Sigmoid colon (tissue), 7 donors: ENCODE data around the gene MYO18A. TPM values are rescaled to one million over a fixed set of nuclear protein-coding genes. Genes with fewer than 3 reads are reported as not detected.
"Not testable (repeated sequence)": the region's sequence is repeated elsewhere in the genome, so short reads cannot be mapped to it uniquely, and the experiment has no call there.

Experiments used
- DNase-seq: peaks from one replicate; pipeline ENCODE4 v3.0.0-alpha.2; 2019
- H3K27ac ChIP-seq, 4 donors: fragments of 200-600 bp; sonication (generic); one replicate each; pipeline ENCODE4 v1.5.1; 2016 to 2019; ENCODE audit warnings: mild to moderate bottlenecking in 1 of 4
- H3K27me3 ChIP-seq, 3 donors: fragments of 200-600 bp; sonication (generic); one replicate each; pipeline ENCODE4 v1.5.1; 2019; ENCODE audit warnings: mild to moderate bottlenecking in 1 of 3
- H3K36me3 ChIP-seq, 4 donors: fragments of 200-600 bp; sonication (generic); one replicate each; pipeline ENCODE4 v1.5.1; 2016 to 2019
- H3K4me1 ChIP-seq, 4 donors: fragments of 200-600 bp; sonication (generic); one replicate each; pipeline ENCODE4 v1.5.1; 2017 to 2019
- H3K4me3 ChIP-seq, 4 donors: fragments of 200-600 bp; sonication (generic); one replicate each; pipeline ENCODE4 v1.5.1; 2017 to 2019; ENCODE audit warnings: mild to moderate bottlenecking in 2 of 4, moderate library complexity in 1 of 4
- H3K9me3 ChIP-seq, 4 donors: fragments of 200-600 bp in 3 of 4; sonication (generic) in 3 of 4; one replicate each; pipeline versions ENCODE4 v1.5.1 to v1.6.1; 2013 to 2019
- CTCF ChIP-seq, 4 experiments: fragments of 450-650 bp in 3 of 4; fragments of 200-600 bp in 1 of 4; IDR thresholded peaks; one replicate each; pipeline ENCODE4 v1.5.1; 2016 to 2019; ENCODE audit warnings: antibody characterized with exemption in 4 of 4, mild to moderate bottlenecking in 3 of 4, moderate library complexity in 2 of 4
- EP300 ChIP-seq, 4 donors: sonication (generic); formaldehyde crosslinking; IDR thresholded peaks; one replicate each; pipeline ENCODE4 v1.6.1; 2017; ENCODE audit warnings: antibody characterized with exemption in 4 of 4
- POLR2A ChIP-seq, 2 donors: fragments of 450-650 bp; IDR thresholded peaks; one replicate each; pipeline ENCODE4 v1.6.1; 2016; ENCODE audit warnings: antibody characterized with exemption in 2 of 2, mild to moderate bottlenecking in 2 of 2, moderate library complexity in 2 of 2
- POLR2AphosphoS5 ChIP-seq, 4 donors: sonication (generic); formaldehyde crosslinking; IDR thresholded peaks; one replicate each; pipeline ENCODE4 v1.6.1; 2017; ENCODE audit warnings: antibody characterized with exemption in 4 of 4
- WGBS, 2 donors: extraction: QIAGEN DNeasy Blood & Tissue Kit; methylation state at CpG; one replicate each; pipeline ENCODE4 v1.1.7; 2013; 5-methylcytosine and 5-hydroxymethylcytosine counted together
- intact Hi-C: fragments of 100-400 bp; cut with DNase I; formaldehyde crosslinking; loops from one replicate; pipeline ENCODE4 v1.15.1; 2023
- polyA plus RNA-seq, 3 donors: library from polyadenylated mRNA; stranded (reverse); fragments of 200-250 nt; gene quantifications; one replicate each; pipeline ENCODE4 v1.2.3, GENCODE V29; 2013
- total RNA-seq, 4 donors: library from RNA; depleted of rRNA; stranded (reverse); fragments of >200 nt; gene quantifications; one replicate each; pipeline ENCODE4 v1.1.0, GENCODE V29; 2016
- donor health status: healthy with polysubstance abuse.
- donor health status: Bipolar disorder and iron deficiency.
- donor health status: healthy.

Gene MYO18A
- total and polyA plus RNA-seq, 7 donors: 24.0 to 92.6 (median 48.4) TPM

- peak overlapping the region in 1 of 4 donors; percentile 12 for H3K4me3 ChIP-seq
- H3K9me3 ChIP-seq: no peaks in the 10 kb centered on the region
- TF ChIP-seq POLR2AphosphoS5 (IDR thresholded peaks at IDR 0.05): peak in 2 of 4 donors; percentile 13 to 22
- no peak for TF ChIP-seq POLR2A (IDR thresholded peaks at IDR 0.05)
- no peak for TF ChIP-seq CTCF (IDR thresholded peaks at IDR 0.05)
- no peak for TF ChIP-seq EP300 (IDR thresholded peaks at IDR 0.05)
- H3K27ac ChIP-seq: peak overlapping the region in 3 of 4 donors; percentile 76 to 79 (median 77)
- H3K36me3 ChIP-seq: peaks cover 18 to 82% (median 47%) of the 10 kb centered on the region in 4 donors
- DNase-seq: peak; percentile 82
- peaks cover 0 to 27% (median 16%) of the 10 kb centered on the region in 4 donors for H3K4me1 ChIP-seq
- intact Hi-C loops: no loop called here
- 85 to 89% methylated on average over 20 of the region's 20 CpGs for WGBS, 2 donors
- no peaks in the 10 kb centered on the region for H3K27me3 ChIP-seq
Measured at GRCh38 chr17:29089601-29090044, 90.6 kb downstream of the MYO18A start.

GRCh38 chr17:29088782-29089181 is 91.4 kb downstream of the MYO18A start:
- H3K9me3 ChIP-seq, DNase-seq, intact Hi-C loops, H3K4me3 ChIP-seq, H3K27me3 ChIP-seq: not testable (repeated sequence)
- 91 to 99% methylated on average over 3 of the region's 3 CpGs for WGBS, 2 donors
- peaks cover 18 to 73% (median 39%) of the 10 kb centered on the region in 4 donors for H3K36me3 ChIP-seq
- peak overlapping the region in 3 of 4 donors; percentile 76 to 79 (median 77) for H3K27ac ChIP-seq
- H3K4me1 ChIP-seq: peaks cover 0 to 29% (median 16%) of the 10 kb centered on the region in 4 donors

GRCh38 chr17:29086628-29087332 is 93.4 kb downstream of the MYO18A start:
- Histone ChIP-seq H3K4me1 (peaks cover 0 to 29% (median 16%) of the 10 kb centered on the region in 4 donors), H3K36me3 (peaks cover 18 to 64% (median 27%) of the 10 kb centered on the region in 4 donors), H3K27ac (no peak overlapping the region), H3K9me3 (no peaks in the 10 kb centered on the region), H3K27me3 (no peaks in the 10 kb centered on the region), H3K4me3 (no peak overlapping the region)
- WGBS, 2 donors: 92 to 94% methylated on average over 19 of the region's 19 CpGs
- TF ChIP-seq POLR2AphosphoS5 (IDR thresholded peaks at IDR 0.05) (no peak), POLR2A (IDR thresholded peaks at IDR 0.05) (no peak), CTCF (IDR thresholded peaks at IDR 0.05) (no peak), EP300 (IDR thresholded peaks at IDR 0.05) (no peak)
- intact Hi-C loops: no loop called here
- no peak for DNase-seq

- WGBS, 2 donors: 91 to 97% methylated on average over 12 of the region's 12 CpGs
- Histone ChIP-seq H3K36me3 (peaks cover 18 to 66% (median 35%) of the 10 kb centered on the region in 4 donors), H3K9me3 (no peaks in the 10 kb centered on the region), H3K27ac (peak overlapping the region in 2 of 4 donors; percentile 35 to 51), H3K27me3 (no peaks in the 10 kb centered on the region), H3K4me3 (no peak overlapping the region), H3K4me1 (peaks cover 0 to 26% (median 14%) of the 10 kb centered on the region in 4 donors)
- TF ChIP-seq POLR2A (IDR thresholded peaks at IDR 0.05) (no peak), POLR2AphosphoS5 (IDR thresholded peaks at IDR 0.05) (no peak), CTCF (IDR thresholded peaks at IDR 0.05) (no peak), EP300 (IDR thresholded peaks at IDR 0.05) (no peak)
- no peak for DNase-seq
- intact Hi-C loops: no loop called here
Measured at GRCh38 chr17:29085223-29085622, 95.0 kb downstream of the MYO18A start.

- no peak for TF ChIP-seq CTCF (IDR thresholded peaks at IDR 0.05)
- Histone ChIP-seq H3K9me3 (no peaks in the 10 kb centered on the region), H3K4me3 (no peak overlapping the region), H3K27me3 (no peaks in the 10 kb centered on the region), H3K36me3 (peaks cover 18 to 72% (median 41%) of the 10 kb centered on the region in 4 donors), H3K27ac (peak overlapping the region in 2 of 4 donors; percentile 35 to 51), H3K4me1 (peaks cover 0 to 20% (median 9%) of the 10 kb centered on the region in 4 donors)
- DNase-seq: peak; percentile 83
- intact Hi-C loops: no loop called here
- 84 to 85% methylated on average over 21 of the region's 21 CpGs for WGBS, 2 donors
Measured at GRCh38 chr17:29084541-29085146, 95.6 kb downstream of the MYO18A start.
